Retinal pigment epithelial cell (primary cell): ENCODE results near the gene SCAMP3.
A peak's percentile ranks its signal among the peaks of the same experiment; 100 is the strongest.
"Not testable (repeated sequence)": the region's sequence is repeated elsewhere in the genome, so short reads cannot be mapped to it uniquely, and the experiment has no call there.

Experiments used
- DNase-seq: peaks from one replicate; pipeline ENCODE4 v3.0.0-alpha.2; 2010; ENCODE audit warnings: low read depth
- H3K4me3 ChIP-seq: 2 replicates; pipeline ENCODE4 v1.5.1; 2011; ENCODE audit warnings: mild to moderate bottlenecking, low read length, control low read depth, moderate library complexity
- TF ChIP-seq, protein P1 (sequence below): conservative IDR thresholded peaks from 2 replicates; pipeline ENCODE4 v1.5.1; 2011; ENCODE audit warnings: low read depth, low read length, control low read depth, inconsistent platforms

SCAMP3 gene

DNA sequence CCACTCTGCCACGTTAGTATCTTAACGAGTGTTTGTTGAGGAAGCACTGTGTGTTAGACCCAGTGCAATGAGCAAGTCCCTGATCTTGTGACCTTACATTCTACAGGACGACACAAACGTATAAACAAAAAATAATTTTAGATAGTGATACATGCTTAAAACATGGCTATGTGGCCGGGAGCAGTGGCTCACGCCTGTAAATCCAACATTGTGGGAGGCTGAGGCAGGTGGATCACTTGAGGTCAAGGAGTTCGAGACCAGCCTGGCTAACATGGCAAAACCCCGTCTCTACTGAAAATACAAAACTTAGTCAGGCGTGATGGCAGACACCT, 34.1 kb downstream of the SCAMP3 start:
- TF ChIP-seq, protein P1, sequence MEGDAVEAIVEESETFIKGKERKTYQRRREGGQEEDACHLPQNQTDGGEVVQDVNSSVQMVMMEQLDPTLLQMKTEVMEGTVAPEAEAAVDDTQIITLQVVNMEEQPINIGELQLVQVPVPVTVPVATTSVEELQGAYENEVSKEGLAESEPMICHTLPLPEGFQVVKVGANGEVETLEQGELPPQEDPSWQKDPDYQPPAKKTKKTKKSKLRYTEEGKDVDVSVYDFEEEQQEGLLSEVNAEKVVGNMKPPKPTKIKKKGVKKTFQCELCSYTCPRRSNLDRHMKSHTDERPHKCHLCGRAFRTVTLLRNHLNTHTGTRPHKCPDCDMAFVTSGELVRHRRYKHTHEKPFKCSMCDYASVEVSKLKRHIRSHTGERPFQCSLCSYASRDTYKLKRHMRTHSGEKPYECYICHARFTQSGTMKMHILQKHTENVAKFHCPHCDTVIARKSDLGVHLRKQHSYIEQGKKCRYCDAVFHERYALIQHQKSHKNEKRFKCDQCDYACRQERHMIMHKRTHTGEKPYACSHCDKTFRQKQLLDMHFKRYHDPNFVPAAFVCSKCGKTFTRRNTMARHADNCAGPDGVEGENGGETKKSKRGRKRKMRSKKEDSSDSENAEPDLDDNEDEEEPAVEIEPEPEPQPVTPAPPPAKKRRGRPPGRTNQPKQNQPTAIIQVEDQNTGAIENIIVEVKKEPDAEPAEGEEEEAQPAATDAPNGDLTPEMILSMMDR, result no peak
- H3K4me3 ChIP-seq, result peak overlapping the region; percentile 41
- DNase-seq, result no peak

DNA sequence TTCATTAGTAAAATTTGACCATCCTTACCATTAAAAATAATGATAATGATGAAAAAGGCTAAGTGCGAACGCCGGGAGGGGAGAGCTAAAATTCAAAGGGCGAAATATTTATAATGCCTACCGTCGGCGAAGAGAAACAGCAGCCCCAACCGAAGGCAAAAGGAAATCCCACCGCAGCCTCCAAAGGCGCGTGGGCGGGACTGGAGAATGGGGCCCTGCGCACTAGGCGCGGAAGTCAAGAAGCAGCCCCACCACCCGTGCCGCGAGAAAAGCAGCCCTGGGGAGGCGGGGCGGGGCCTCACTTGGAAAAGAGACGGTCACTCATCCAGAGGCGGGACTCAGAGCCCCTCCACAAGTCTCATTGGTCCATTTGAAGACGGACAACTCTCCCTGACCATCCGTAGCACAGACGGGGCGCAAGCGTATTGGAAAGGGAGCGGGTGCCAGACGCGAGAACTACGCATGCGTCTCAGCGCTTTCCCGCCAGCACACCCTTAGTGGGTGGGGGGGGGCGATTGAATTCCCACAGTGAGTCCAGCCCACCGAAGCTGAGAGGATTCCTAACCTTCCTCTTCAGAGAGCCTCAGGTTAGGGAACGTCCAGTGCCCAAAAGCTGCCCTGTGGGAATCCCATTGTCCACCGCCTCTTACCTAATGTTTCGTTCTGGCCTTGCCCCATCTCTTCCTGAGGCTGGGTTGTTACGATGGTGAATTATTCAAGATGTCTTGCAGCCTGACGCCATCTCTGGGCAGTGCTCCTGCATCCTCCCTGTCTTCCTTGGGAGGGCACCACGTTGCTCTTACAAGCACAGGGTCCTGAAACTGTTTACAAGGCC, 34.7 kb downstream of the SCAMP3 start:
- TF ChIP-seq, protein P1, result no peak
- peak overlapping the region; percentile 75 for H3K4me3 ChIP-seq
- peak; percentile 95 for DNase-seq

DNA sequence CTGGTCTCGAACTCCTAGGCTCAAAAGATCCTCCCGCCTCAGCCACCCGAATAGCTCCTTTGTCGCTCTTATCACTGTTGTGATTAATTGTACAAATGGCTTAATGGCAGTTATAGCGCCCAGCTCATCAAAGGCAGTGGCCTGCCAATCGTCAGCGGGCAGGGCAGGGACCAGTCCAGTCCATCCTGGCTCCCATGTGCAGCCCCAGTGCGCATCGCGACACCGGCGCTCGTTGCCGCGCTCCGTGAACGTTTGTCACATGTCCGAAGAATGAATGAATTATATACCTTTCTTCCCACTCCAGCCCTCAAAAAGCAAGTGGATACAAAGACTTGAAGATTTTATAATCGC, 35.3 kb downstream of the SCAMP3 start:
- H3K4me3 ChIP-seq, result peak overlapping the region; percentile 75
- TF ChIP-seq, protein P1, result no peak
- DNase-seq, result no peak

DNA sequence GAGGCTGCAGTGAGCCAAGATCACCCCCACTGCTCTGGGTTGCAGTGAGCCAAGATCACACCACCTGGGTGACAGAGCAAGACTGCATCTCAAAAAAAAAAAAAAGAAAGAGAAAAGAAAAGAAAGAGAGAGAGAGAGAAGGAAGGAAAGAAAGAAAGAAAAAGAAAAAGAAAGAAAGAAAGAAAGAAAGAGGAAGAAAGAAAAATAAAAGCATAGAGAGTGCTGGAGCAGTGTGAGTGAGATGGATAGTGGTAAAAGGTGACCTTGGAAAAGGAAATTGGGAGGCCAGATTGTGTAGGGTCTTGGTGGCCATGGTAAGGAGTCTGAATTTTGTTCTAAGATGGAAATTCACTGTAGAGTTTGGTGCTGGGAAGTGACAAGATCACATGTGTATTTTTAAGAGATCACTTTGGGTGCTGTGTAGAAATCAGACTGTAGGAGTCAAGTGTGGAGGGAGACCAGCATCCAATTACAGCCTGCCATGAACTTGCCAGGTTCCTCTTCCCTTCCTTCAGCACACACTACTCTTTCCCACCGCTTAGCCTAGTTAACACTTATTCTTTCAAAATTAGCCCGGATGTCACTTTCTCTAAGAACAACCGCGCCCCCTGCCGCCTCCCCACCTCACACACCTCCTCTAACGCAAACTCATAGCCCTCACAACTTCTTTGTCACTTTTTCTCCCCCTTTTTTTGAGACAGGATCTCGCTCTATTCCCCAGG, 35.8 kb downstream of the SCAMP3 start:
- peak; percentile 61 for DNase-seq
- H3K4me3 ChIP-seq, result peak overlapping the region; percentile 75
- TF ChIP-seq, protein P1, result peak; percentile 72

DNA sequence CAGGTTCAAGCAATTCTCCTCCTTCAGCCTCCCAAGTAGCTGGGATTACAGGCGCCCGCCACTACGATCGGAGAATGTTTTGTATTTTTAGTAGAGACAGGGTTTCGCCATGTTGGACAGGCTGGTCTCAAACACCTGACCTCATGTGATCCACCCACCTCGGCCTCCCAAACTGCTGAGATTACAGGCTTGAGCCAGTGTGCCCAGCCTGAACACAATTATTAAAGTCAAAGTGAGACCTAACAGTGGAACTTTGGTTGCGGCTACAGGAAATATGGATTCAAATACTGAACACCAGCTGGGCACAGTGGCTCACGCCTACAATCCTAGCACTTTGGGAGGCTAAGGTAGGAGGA, 36.8 kb downstream of the SCAMP3 start:
- not testable (repeated sequence) for DNase-seq, H3K4me3 ChIP-seq

DNA sequence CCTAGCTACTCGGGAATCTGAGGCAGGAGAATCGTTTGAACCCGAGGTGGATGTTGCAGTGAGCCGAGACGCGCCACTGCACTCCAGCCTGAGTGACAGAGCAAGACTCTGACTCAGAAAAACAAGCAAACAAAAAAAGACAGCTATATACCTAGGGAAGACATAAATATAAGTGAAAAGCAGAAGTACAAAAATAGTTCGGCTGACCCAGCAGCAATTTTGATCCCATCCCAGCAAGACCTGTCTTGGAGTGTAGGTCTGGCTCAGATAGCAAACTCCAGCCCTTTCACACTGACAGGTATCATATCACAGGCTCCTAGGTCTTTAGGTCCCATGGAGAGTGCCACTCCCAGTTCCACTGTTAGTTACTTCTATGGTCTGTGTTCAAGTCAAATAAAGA, 39.1 kb downstream of the SCAMP3 start:
- TF ChIP-seq, protein P1, result no peak
- no peak for DNase-seq
- no peak overlapping the region for H3K4me3 ChIP-seq

DNA sequence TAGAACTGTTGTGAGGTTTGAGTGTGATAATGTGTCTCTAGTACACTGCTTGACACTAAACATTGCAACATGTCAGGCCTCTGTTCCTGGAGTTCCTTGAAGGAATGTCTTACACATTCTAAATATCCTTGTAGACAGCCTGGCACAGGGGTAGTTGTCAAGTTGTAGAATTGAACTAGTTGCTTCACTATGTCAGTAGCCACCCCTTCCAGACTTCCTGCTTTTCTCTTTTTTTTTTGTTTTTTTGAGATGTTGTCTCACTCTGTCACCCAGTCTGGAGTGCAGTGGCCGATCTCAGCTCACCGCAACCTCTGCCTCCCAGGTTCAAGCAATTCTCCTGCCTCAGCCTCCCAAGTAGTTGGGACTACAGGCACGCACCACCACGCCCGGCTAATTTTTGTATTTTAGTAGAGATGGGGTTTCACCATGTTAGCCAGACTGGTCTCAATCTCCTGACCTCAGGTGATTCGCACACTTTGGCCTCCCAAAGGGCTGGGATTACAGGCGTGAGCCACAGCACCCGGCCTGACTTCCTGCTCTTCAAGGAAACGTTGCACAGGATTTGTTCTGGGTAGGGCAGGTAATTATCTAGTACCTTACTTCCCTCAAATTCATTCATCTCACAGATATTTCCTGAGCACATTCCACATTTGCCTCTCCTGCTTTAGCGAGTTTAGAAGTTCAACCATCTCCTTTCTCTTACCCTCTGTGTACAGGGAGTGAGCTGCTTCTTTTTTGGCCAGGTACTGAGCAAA, 41.8 kb downstream of the SCAMP3 start:
- not testable (repeated sequence) for DNase-seq, H3K4me3 ChIP-seq

DNA sequence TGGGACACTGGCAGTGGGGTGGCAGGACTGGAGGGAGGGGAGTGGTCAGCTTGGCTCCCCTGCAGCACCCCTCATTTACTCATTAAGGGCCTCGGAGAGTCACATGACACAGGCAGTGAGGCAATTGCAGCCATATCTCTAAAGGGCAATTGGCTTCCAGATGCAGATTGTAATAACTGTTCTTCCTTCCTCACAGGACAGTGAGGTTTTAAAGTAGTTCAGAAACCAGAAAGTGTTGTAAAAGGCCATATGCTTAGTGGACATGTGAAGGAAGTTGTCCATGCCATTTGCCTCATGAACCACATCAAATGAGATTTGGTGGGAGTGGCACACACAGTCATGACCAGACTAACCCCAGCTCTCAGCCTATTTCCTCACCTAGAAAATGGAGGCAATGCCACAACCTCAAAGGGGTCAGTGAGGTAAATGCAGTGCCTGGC, 42.5 kb downstream of the SCAMP3 start:
- DNase-seq, result no peak
- TF ChIP-seq, protein P1, result no peak
- H3K4me3 ChIP-seq, result no peak overlapping the region
